ENCODE measurements around the gene PCAT6.
A peak's percentile ranks its signal among the peaks of the same experiment; 100 is the strongest.
"Not testable (repeated sequence)": the region's sequence is repeated elsewhere in the genome, so short reads cannot be mapped to it uniquely, and the experiment has no call there.

The PCAT6 gene

GRCh38 chr1:202810615-202811295, at the start of gene PCAT6:
PCAT6 (plus strand) TSS chr1:202810954.
- peak; percentile 85 to 92 for DNase-seq

- DNase-seq = no peak
Observed at GRCh38 chr1:202762019-202762418, 48.7 kb upstream of the PCAT6 start.

GRCh38 chr1:202765721-202766120, 45.0 kb upstream of the PCAT6 start:
- no peak for DNase-seq

GRCh38 chr1:202770135-202770534, 40.6 kb upstream of the PCAT6 start:
- no peak for DNase-seq

- no peak for DNase-seq
Observed at GRCh38 chr1:202781180-202781579, 29.6 kb upstream of the PCAT6 start.

- DNase-seq = no peak
Observed at GRCh38 chr1:202786804-202787203, 23.9 kb upstream of the PCAT6 start.

- no peak for DNase-seq
Observed at GRCh38 chr1:202788800-202789199, 22.0 kb upstream of the PCAT6 start.

- DNase-seq = no peak
Observed at GRCh38 chr1:202791077-202791747, 19.5 kb upstream of the PCAT6 start.

GRCh38 chr1:202794051-202794740, 16.6 kb upstream of the PCAT6 start:
- DNase-seq = no peak

GRCh38 chr1:202794931-202795330, 15.8 kb upstream of the PCAT6 start:
- not testable (repeated sequence) for DNase-seq

GRCh38 chr1:202796670-202797069, 14.1 kb upstream of the PCAT6 start:
- no peak for DNase-seq

GRCh38 chr1:202798260-202798659, 12.5 kb upstream of the PCAT6 start:
- DNase-seq = no peak

- DNase-seq = no peak
Observed at GRCh38 chr1:202798792-202799331, 11.9 kb upstream of the PCAT6 start.

GRCh38 chr1:202800742-202801141, 10.0 kb upstream of the PCAT6 start:
- DNase-seq = no peak

GRCh38 chr1:202801175-202801574, 9.6 kb upstream of the PCAT6 start:
- no peak for DNase-seq

GRCh38 chr1:202802034-202802433, 8.7 kb upstream of the PCAT6 start:
- no peak for DNase-seq

GRCh38 chr1:202802998-202803932, 7.5 kb upstream of the PCAT6 start:
- DNase-seq = peak; percentile 51 to 68

- no peak for DNase-seq
Observed at GRCh38 chr1:202804126-202804525, 6.6 kb upstream of the PCAT6 start.

- DNase-seq = peak in 1 of 2 experiments; percentile 51
Observed at GRCh38 chr1:202805886-202806844, 4.6 kb upstream of the PCAT6 start.

GRCh38 chr1:202806845-202807450, 3.8 kb upstream of the PCAT6 start:
- DNase-seq = peak; percentile 51 to 63

GRCh38 chr1:202807451-202807925, 3.3 kb upstream of the PCAT6 start:
- peak; percentile 14 to 19 for DNase-seq
